GM18909 (cell line): ENCODE measurements around the gene KRTAP4-2.
"Not testable (repeated sequence)": the region's sequence is repeated elsewhere in the genome, so short reads cannot be mapped to it uniquely, and the experiment has no call there.

Experiments
- ATAC-seq: cut with Tn5 transposase; IDR thresholded peaks from one replicate; pipeline ENCODE4 v1.9.1; 2021; ENCODE audit warnings: mild to moderate bottlenecking; ENCODE audit not compliant: unreplicated experiment, poor library complexity

KRTAP4-2 gene

DNA sequence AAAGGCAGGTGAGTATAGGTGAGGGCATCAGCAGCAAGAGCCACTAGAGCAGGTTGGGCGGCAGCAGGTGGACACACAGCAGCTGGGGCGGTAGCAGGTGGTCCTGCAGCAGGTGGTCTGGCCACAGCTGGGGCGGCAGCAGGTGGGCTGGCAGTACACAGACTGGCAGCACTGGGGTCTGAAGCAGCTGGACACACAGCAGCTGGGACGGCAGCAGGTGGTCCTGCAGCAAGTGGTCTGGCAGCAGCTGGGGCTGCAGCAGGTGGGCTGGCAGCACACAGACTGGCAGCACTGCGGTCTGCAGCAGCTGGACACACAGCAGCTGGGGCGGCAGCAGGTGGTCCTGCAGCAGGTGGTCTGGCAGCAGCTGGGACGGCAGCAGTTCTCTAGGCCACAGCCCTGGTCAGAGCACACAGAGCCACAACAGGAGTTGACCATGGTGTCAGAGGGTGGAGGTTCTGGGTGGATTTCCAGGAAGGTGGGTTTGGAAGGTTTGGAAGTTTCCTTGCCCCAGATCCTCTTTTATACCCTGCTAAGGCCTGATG, at the start of gene KRTAP4-2:
Gene KRTAP4-2 (minus strand): TSS at position 495 of the 545 bp plus-strand sequence. CDS start 57 bp downstream, at position 438.
- no peak for ATAC-seq

DNA sequence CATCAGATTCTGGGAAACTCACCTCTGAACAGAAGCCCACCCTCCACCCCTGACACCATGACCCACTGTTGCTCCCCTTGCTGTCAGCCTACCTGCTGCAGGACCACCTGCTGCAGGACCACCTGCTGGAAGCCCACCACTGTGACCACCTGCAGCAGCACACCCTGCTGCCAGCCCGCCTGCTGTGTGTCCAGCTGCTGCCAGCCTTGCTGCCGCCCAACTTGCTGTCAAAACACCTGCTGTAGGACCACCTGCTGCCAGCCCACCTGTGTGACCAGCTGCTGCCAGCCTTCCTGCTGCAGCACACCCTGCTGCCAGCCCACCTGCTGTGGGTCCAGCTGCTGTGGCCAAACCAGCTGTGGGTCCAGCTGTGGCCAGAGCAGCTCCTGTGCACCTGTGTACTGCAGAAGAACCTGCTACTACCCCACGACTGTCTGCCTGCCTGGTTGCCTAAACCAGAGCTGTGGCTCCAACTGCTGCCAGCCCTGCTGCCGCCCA, 48.6 kb upstream of the KRTAP4-2 start, which contains the start of gene KRTAP9-2:
Gene KRTAP9-2 (plus strand): TSS at position 51 of the 498 bp plus-strand sequence. CDS start 7 bp downstream, at position 58.
- not testable (repeated sequence) for ATAC-seq

DNA sequence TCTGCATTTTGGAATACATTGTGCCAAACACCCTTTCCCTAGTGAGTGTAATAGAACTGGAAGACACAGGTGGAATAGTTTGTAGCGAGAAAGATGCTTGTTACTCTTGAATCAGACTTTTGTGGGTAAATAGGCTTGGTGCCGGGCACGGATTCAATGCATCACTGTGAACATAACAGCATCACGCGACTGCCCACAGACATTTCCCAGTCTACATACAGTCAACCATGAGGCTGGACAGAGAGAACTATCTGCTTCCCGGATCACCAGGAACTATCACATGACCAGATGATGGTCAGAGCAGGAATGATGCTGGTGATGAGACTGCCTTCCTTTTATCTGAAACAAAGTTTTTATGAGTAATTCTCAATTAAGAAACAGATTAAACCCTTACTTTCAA, 48.0 kb upstream of the KRTAP4-2 start:
- no peak for ATAC-seq

DNA sequence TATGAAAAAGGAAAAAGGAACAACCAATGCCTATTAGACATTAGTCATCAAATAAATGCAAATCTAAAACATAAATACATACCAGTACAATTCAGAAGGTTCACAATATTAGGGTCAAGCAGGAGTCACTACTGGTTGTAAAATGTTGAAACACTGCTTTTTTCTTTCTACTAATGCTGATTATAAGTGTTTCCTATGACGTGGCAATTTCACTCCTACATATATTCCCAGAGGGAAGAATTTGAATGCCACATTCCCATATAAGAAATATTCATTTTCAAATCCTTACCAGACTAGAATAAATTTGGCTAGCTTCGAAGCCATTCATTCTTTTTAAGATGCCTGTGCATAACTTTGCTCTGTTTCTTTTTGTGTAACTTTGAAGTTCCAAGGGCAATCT, 45.8 kb upstream of the KRTAP4-2 start:
- no peak for ATAC-seq

DNA sequence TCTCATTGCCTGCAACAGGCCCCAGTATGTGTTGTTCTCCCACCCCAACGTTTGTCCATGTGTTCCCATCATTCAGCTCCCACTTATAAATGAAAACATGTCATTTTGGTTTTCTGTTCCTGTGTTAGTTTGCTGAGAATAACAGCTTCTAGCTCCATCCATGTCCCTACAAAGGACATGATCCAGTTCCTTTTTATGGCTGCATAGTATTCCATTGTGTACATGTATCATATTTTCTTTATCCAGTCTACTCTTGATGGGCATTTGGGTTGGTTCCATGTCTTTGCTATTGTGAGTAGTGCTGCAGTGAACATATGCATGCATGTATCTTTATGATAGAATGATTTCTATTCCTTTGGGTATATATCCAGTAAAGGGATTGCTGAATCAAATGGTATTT, 37.7 kb upstream of the KRTAP4-2 start:
- ATAC-seq = no peak

DNA sequence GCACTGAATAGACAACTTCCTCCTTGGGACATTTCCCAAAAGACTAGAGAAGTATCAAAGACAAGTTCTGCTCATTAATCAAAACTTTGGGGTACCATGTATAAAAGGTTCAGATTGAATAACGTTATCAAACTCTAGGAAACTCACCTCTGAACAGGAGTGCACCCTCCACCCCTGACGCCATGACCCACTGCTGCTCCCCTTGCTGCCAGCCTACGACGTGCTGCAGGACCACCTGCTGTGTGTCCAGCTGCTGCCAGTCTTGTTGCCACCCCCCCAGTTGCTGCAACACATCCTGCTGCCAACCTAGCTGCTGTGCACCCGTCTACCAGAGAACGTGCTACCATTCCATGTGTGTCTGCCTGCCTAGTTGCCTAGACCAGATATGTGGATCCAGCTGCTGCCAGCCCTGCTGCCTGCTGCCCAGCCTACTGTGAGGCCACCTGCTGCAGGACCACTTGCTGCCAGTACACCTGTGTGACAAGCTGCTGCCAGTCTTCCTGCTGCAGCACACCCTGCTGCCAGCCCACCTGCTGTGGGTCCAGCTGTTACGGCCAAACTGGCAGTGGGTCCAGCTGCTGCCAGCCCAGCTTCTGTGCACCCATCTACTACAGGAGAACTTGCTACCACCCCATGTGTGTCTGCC, 34.6 kb upstream of the KRTAP4-2 start:
- no peak for ATAC-seq

DNA sequence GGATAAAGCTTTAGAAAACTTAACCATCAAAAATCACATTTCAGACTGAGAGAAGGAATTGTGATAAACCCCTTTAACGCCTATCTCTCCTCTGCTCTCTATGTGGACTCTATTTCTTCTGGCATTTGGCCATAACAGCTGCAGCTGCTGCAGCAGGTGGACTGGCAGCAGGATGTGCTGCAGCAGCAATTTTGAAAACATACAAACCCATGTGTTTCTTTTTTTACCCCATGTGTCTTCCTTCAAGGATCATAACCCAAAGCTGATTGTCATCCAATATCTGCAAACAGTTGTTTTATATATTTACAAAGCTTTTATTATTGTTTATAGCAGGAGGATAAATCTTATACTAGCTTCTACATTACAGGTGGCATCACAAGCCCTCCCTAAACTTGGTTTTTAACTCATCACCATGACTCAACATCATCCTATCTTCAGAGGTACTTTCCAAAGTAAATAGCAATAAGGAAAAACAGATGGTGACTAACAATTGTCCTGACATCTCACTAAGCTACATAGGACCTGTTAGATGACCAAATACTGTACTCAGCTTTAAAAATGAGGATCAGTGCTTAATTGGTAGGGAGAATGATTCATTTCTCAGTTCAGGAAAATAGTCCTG, 33.9 kb upstream of the KRTAP4-2 start:
- no peak for ATAC-seq

DNA sequence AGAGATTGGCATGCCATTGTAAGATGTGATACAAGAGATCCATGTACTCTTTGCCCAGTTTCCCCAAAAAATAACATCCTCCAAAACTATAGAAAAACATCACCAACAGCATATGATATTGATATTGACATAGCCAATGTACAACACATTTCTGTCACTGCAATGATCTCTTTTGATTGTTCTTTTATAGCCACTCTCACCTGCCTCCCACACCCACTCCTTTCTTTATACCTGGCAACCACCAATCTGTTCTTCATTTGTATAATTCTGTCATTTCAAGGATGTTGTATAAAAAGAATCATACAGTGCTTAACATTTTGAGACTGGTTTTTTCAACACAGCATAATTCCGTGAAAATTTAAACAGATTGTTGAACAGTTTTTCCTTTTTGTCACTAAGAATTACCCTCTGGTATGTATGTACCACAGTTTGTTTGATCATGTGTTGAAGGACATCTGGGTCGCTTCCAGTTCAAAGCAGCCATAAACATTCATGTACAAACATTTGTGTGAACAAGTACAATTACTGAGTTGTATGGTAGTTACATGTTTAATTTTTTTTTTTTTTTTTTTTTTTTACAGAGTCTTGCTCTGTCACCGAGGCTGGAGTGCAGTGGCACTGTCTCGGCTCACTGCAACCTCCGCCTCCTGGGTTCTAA, 21.5 kb upstream of the KRTAP4-2 start:
- ATAC-seq = no peak

DNA sequence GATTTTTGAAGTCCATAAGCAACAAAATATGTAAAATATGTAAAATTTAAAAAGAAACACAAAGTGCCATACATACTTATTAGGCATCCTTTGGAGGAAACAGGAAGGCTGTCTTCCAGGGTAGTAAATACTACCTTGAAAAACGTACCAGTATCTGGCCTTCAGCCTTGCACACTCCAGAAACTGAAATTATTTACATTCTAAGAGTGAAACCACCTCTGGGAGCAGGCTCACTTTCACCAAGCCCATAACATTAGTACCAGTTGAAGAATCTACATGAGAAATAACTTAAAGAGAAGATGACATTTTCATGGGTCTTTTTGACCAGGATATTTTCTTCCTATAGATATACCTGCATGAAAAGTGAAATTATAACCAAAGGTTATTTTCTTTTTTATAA, 18.0 kb upstream of the KRTAP4-2 start:
- ATAC-seq = no peak

DNA sequence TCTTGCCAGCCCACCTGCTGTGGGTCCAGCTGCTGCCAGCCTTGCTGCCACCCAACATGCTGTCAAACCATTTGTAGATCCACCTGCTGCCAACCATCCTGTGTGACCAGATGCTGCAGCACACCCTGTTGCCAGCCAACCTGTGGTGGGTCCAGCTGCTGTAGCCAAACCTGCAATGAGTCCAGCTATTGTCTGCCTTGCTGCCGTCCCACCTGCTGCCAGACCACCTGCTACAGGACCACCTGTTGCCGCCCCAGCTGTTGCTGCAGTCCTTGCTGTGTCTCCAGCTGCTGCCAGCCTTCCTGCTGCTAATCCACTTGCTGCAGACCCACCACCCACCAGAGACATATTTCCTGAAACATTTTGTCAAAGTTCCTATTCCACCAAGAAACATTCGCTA, 12.3 kb upstream of the KRTAP4-2 start:
- no peak for ATAC-seq

DNA sequence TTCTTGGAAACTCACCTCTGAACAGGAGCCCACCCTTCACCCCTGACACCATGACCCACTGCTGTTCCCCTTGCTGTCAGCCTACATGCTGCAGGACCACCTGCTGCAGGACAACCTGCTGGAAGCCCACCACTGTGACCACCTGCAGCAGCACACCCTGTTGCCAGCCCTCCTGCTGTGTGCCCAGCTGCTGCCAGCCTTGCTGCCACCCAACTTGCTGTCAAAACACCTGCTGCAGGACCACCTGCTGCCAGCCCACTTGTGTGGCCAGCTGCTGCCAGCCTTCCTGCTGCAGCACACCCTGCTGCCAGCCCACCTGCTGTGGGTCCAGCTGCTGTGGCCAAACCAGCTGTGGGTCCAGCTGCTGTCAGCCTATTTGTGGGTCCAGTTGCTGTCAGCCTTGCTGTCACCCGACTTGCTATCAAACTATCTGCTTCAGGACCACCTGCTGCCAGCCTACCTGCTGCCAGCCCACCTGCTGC, 11.9 kb upstream of the KRTAP4-2 start, which contains the start of gene KRTAP9-1:
Gene KRTAP9-1 (plus strand): TSS at position 51 of the 482 bp plus-strand sequence. CDS start 0 bp downstream, at position 51.
- not testable (repeated sequence) for ATAC-seq

DNA sequence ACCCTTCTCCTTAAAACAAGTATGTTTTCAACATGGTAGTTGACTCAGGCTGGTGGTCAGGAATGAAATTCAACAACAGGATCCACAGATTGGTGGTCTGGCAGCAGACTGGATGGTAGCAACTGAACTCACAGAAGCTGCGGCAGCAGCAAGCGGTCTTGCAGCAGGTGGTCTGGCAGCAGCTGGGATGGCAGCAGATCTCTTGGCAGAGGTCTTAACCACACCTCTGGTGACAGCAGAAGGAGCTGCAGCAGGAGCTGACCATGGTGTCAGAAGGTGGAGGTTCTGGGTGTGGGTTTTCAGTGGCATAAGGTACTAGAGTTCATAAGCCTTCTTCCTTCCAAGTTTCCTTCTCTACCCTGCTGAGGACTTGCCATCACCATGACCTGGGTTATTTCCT, 8.9 kb upstream of the KRTAP4-2 start:
- no peak for ATAC-seq

DNA sequence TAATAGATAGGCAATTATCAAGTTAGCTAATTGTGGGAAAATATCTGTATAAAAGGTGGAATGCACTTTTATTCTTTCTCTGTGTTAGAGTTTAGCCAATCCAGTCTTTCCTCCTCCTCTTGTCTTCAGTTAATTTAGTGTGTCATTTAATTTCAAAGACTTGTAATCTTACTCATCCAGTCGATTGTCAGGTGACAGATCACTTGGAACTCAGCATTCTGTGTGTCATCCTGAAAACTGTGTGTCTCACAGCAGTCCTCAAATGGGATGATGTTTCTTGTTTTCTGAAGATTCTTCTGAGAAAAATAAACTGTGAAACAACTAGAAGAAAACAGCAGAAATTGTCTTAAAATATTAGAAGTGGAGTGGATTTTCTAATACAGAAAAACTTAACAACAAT, 7.0 kb upstream of the KRTAP4-2 start:
- ATAC-seq = no peak

DNA sequence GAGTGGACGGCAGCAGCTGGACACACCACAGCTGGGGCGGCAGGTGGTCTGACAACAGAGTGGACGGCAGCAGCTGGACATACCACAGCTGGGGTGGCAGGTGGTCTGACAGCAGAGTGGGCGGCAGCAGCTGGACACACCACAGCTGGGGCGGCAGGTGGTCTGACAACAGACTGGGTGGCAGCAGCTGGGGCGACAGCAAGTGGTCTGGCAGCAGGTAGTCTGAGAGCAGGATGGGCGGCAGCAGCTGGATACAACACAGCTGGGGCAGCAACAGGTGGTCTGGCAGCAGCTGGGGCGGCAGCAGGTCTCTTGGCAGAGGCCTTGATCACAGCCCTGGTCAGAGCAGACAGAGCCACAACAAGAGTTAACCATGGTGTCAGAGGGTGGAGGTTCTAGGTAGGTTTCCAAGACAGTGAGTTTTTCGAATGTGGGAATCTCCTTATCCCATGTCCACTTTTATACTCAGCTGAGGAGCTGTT, 6.5 kb upstream of the KRTAP4-2 start, which contains the start of gene KRTAP4-1:
Gene KRTAP4-1 (minus strand): TSS at position 432 of the 482 bp plus-strand sequence. CDS start 57 bp downstream, at position 375.
- ATAC-seq = no peak

DNA sequence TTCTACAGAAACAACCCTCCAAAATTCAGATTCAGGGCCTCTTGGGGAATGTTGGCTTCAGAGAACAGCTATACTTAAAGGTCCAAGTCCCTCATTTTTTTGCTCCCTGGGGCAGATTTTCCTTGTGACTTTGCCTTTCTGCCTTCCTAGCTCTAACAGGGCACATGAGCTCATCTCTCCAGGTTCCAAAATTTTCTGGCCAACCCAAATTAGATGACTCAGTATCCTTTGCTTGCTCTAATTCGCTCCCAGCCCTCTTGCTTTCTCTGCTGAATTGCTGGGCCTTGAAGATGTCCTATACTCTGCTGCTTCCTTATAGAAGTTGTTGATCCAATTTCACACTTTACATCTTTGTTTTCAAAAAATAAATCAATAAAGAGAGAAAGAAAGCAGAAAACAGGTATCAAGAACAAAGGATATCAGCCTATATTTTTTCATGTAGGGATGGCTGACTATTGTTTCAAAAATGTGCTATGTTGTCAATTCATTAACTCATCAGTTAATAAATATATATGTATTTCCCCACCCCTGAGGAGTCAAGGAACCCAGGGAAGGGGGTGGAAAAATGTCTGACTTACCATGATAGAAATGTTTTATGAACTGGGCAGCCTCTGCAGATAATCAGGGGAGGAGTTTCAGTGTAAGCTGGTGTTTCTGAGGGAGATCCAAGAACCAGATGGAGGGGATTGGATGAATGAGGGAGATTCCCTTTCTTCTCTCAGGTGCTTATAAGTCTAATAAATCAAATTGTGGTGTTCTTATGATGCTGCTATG, 1.0 kb upstream of the KRTAP4-2 start:
- ATAC-seq = no peak

DNA sequence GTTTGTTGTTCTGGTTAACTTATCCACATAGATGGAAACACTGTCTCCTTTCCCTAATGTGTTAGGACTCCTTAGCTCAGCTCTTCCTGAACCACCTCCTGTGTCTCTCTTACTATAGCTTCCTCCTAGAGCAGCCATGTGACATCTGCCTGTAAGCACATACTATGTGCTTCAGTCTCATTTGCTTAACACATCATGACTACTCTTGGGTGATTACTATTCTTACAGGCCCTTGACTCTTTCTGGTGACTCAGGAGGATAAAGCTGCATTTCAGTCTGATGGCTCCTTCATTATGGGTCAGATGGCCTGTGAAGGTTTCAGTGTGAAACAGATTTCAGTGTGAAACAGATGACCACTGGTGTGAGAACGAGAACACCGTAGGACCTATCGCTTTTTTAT, 320 bp upstream of the KRTAP4-2 start:
- no peak for ATAC-seq

DNA sequence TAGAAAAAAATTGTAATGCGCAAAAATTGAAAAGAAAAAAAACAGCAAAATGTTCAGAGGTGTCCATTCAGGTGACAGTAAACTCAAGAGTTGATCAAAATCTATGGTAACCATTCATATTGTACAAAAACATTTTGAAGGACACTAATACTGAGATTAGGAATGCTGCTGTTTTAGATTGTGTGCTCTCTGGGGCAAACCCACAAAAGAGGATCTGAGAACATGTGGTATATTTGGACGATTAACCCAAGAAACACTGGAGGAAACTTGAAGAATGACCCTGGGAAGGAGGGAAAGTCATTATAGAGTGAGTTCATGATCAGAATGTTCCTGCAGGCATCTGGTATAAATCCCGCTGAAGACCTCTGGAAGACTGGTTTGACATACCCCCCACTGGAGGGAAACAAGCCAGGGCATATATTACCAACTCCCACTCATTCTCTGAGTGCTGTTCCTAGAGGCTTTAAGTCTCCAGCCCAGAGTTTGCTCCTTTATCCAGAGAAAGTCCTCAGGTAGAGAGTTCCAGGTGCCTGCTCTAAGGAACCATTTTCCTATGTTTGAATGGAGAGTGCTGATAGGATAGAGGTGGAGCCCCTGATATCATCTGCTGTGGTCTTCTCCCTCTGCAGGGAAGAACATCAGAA, 1.2 kb downstream of the KRTAP4-2 start:
- no peak for ATAC-seq

DNA sequence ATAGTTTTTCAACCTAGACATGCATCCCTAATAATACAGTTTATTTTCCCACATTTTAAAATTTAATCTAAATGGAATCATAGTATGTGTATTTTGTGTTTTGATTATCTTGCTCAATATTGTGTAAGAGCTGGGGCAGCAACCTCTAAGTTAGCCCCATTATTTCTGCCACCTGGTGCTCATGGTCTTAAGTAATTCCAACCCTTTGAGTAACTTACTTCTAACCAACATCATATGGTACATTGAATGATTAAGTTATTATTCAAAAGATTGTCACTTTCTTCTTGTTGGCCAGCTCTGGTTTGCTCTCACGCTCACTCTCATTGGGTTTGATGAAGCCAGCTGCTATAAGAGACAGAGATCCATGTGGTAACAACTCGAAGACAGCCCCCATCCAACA, 6.1 kb downstream of the KRTAP4-2 start:
- ATAC-seq = no peak

DNA sequence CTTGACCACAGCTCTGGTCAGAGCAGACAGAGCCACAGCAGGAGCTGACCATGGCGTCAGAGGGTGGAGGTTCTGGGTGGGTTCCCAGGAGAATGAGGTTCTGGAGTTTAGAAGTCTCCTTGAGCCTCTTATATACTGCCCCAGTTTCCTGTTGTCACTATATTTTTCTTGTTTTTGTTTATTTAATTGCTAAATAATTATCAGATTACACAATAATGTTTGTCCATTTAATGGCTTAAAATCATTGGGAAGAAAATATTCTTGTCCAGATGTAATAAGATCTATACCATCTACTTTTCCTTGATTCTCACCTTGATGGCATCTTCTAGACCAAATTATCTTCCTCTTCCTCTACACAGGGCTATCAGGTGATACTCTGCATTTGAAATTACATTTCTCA, 9.9 kb downstream of the KRTAP4-2 start, which contains the start of gene KRTAP4-3:
Gene KRTAP4-3 (minus strand): TSS at position 101 of the 400 bp plus-strand sequence. CDS start 49 bp downstream, at position 52.
- ATAC-seq = no peak
